Suprapubic skin (tissue), 4 donors: Measurements from ENCODE around the gene VARS1.

Source experiments
- EP300 ChIP-seq: sonication (generic); formaldehyde crosslinking; IDR thresholded peaks from one replicate; pipeline ENCODE4 v1.6.1; 2017; ENCODE audit warnings: antibody characterized with exemption
- POLR2A ChIP-seq, 2 donors: fragments of 450-650 bp; IDR thresholded peaks; one replicate each; pipeline ENCODE4 v1.6.1; 2017; ENCODE audit warnings: antibody characterized with exemption in 2 of 2, mild to moderate bottlenecking in 2 of 2, moderate library complexity in 2 of 2
- POLR2AphosphoS5 ChIP-seq, 3 donors: sonication (generic); formaldehyde crosslinking; IDR thresholded peaks; one replicate each; pipeline ENCODE4 v1.6.1; 2017; ENCODE audit warnings: antibody characterized with exemption in 3 of 3
- TF ChIP-seq, protein P1 (sequence below), 2 donors: fragments of 200-600 bp in 1 of 2; fragments of 450-650 bp in 1 of 2; sonication (generic) in 1 of 2; IDR thresholded peaks; one replicate each; pipeline ENCODE4 v1.5.1; 2016 to 2019; ENCODE audit warnings: antibody characterized with exemption in 2 of 2, mild to moderate bottlenecking in 1 of 2, moderate library complexity in 1 of 2

DNA sequence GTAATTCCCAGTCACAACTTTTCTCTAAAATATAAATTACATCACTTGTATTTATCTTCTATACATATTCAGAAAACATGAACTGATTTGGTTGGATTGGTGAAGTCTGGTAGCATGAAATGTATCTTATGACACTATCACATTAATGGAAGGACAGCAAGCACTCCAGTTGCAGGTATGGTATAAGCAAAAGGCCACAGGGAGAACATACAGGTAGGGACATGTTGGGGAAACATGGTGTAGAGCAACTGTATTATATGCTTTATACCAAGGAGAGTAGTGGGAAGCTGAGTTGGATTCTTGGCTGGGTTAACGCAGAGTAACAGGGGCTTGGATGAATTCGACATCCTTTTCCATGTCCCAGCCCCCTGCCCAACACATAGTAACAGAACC is 1.4 kb upstream of the VARS1 start:
- TF ChIP-seq, protein P1, sequence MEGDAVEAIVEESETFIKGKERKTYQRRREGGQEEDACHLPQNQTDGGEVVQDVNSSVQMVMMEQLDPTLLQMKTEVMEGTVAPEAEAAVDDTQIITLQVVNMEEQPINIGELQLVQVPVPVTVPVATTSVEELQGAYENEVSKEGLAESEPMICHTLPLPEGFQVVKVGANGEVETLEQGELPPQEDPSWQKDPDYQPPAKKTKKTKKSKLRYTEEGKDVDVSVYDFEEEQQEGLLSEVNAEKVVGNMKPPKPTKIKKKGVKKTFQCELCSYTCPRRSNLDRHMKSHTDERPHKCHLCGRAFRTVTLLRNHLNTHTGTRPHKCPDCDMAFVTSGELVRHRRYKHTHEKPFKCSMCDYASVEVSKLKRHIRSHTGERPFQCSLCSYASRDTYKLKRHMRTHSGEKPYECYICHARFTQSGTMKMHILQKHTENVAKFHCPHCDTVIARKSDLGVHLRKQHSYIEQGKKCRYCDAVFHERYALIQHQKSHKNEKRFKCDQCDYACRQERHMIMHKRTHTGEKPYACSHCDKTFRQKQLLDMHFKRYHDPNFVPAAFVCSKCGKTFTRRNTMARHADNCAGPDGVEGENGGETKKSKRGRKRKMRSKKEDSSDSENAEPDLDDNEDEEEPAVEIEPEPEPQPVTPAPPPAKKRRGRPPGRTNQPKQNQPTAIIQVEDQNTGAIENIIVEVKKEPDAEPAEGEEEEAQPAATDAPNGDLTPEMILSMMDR (IDR thresholded peaks at IDR 0.05) = no peak
- TF ChIP-seq EP300 (no peak), POLR2AphosphoS5 (IDR thresholded peaks at IDR 0.05) (no peak), POLR2A (IDR thresholded peaks at IDR 0.05) (no peak)
